GM18858 (cell line): ENCODE results near the gene KIF19.
"Not testable (repeated sequence)": the region's sequence is repeated elsewhere in the genome, so short reads cannot be mapped to it uniquely, and the experiment has no call there.

Experiments used
- ATAC-seq: cut with Tn5 transposase; IDR thresholded peaks from one replicate; pipeline ENCODE4 v1.9.1; 2021; ENCODE audit not compliant: unreplicated experiment

The KIF19 gene, protein sequence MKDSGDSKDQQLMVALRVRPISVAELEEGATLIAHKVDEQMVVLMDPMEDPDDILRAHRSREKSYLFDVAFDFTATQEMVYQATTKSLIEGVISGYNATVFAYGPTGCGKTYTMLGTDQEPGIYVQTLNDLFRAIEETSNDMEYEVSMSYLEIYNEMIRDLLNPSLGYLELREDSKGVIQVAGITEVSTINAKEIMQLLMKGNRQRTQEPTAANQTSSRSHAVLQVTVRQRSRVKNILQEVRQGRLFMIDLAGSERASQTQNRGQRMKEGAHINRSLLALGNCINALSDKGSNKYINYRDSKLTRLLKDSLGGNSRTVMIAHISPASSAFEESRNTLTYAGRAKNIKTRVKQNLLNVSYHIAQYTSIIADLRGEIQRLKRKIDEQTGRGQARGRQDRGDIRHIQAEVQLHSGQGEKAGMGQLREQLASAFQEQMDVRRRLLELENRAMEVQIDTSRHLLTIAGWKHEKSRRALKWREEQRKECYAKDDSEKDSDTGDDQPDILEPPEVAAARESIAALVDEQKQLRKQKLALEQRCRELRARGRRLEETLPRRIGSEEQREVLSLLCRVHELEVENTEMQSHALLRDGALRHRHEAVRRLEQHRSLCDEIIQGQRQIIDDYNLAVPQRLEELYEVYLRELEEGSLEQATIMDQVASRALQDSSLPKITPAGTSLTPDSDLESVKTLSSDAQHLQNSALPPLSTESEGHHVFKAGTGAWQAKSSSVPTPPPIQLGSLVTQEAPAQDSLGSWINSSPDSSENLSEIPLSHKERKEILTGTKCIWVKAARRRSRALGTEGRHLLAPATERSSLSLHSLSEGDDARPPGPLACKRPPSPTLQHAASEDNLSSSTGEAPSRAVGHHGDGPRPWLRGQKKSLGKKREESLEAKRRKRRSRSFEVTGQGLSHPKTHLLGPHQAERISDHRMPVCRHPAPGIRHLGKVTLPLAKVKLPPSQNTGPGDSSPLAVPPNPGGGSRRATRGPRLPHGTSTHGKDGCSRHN

DNA sequence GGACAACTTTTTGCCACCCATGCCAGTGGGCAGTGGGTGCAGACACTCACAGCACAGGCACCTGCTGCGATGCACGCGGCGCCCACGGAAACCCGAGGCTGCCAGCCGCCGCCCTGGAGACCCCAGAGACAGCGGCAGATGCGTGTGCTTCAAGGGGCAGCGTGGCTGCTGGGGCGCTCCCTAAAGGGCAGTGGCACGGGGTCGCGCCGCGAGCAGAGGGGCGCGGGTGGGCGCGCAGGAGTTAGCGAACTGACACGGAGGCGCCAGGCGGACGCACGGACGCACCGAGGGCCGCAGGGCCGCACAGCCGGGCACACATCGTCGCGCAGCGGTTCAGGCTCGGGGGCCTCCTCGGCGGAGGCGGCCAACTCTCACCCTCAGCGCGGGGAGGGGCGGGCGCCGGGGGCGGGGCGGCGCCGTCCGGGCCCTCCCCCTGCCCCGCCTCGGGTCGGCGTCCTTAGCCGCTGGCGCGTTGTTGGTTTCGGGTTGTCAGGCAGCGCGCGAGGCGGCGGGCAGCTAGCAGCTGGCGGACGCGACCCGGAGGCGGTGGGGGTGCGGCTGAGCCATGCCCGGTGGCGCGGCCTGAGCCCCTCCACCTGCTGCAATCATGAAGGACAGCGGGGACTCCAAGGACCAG is at the start of gene KIF19:
KIF19 (plus strand) TSS at position 484 of the 637 bp plus-strand sequence; CDS start at position 608, 124 bp downstream.
- no peak for ATAC-seq

DNA sequence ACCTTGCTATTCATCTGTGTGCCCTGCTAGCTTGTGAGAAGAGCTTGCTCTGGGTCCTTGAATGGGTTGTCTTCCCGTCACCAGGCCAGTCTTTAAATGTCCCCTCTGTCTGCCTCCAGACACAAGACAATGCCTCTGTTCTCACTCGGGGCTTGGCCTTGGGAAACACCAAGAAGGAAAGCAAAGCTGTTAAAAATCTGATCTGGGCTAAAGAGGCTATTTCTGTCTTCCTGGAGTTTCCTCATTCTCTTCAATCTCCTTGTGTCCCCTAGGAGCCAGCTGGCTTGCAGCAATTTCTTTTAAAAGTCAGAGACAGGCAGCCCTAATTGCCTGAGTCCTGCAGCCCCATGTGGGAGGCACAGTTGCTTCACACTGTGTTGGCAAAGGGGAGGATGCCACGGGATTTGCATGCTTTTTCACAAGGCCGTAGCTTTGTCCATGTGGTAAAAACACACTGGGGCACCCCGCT is 49.5 kb upstream of the KIF19 start:
- ATAC-seq: no peak

DNA sequence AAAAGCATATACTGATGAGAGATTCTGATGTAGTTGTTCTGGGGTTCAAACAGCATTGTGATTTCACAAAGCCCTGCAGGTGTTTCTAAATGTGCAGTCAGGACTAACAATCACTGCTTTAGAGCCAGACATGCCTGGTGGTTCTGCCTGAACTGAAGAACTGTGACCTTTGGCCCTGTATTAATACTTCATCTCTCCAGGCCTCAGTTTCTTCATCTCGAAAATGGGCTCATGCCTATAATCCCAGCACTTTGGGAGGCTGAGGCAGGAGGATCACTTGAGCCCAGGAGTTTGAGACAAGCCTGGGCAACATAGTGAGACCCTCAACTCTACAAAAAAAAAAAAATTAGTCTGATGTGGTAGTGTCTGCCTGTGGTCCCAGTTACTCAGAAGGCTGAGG is 48.1 kb upstream of the KIF19 start:
- no peak for ATAC-seq

DNA sequence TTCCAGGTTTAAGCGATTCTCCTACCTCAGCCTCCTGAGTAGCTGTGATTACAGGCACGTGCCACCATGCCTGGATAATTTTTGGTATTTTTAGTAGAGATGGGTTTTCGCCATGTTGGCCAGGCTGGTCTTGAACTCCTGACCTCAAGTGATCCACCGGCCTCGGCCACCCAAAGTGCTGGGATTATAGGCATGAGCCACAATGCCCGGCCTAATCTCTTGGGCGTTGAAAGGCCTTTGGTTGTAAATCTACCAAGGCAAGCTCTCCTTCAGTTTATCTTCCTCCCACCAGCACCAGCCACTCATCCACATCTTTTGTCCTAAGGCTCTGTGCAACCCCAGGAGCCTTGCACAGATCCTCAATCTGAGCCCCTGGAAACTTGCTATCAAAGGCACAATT is 46.4 kb upstream of the KIF19 start:
- not testable (repeated sequence) for ATAC-seq

DNA sequence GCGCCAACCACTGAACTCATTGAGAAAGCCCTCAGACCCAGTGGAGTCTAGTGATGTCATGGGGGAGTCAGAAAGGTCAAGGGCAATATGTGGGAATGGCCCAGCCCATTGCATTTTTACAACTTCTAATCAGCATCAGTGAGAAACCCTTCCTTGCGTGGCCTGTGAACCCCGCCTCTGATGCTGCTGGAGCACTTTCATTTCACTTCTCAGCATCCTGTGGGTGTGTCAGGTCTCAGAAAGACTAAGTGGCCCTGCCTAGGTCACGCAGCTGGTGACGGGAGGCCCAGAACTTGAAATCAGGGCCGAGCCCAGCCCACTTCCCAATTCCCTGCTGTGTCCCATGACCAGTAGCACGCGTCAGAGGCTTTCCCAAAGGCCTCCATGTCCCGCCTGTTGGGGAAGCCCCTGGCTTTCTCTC is 45.9 kb upstream of the KIF19 start:
- no peak for ATAC-seq

DNA sequence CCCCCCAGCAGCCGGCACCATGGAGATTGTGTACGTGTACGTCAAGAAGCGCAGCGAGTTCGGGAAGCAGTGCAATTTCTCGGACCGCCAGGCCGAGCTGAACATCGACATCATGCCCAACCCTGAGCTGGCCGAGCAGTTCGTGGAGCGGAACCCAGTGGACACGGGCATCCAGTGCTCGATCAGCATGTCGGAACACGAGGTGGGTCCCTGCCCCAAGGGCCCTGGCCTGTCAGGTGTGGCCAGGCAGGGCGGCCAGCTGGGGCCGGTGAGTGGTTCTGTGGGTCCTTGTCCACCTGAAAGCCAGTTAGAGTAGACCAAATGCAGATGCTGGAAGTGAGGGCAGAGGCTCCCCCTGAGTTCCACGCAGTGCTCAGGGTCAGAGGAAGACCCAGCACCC is 44.2 kb upstream of the KIF19 start:
- no peak for ATAC-seq

DNA sequence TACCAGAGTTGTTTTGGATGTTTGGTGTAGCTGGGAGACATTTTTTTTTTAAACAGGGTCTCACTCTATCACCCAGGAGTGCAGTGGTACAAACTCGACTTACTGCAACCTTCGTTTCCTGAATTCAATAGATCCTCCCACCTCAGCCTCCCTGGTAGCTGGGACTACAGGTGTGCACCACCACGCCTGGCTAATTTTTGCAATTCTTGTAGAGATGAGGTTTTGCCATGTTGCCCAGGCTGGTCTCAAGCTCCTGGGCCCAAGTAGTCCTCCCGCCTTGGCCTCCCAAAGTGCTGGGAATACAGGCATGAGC is 43.8 kb upstream of the KIF19 start:
- not testable (repeated sequence) for ATAC-seq

DNA sequence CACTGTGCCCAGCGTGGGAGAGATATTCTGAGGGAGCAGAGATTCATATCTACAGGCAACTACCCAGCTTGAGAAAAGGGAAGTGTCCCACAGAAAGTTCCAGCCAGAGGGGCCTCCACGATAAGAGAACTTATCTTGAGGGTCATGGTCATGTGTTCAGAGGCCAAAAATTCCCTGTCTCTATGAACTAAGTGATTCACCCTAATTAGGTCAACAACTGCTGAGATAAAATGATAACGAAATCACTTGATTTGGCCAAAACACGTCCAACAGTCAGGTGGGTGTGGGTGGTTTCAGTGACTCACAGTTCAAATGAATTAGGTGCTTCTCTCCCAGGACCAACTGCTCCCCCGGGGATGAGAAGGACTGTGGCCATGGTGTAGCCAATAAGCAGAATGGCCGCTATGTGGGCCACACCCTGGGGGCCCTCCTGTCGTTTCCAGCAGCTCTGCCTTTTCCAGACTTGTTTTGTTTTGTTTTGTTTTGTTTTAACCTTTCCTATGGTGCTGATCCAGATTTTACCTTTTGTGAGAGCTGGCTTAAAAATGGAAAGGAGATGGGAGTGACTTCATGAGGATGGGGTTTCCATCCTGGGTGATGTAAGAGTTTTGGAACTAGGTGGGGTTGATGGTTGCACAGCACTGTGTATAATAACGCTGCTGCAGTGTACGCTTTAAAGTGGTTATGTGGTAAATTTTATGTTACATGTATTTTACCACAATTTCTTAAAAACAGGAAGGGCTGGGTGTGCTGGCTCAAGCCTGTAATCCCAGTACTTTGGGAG is 43.2 kb upstream of the KIF19 start:
- no peak for ATAC-seq

DNA sequence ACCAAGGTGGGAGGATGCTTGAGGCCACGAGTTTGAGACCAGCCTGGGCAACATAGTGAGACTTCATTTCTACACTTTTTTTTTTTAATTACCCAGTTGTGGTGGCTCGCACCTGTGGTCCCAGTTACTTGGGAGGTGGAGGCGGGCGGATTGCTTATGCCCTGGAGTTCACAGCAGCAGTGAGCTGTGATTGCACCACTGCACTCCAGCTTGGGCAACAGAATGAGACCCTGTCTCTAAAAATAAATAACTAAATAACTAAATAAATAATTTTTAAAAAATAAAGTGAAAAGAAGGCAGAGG is 42.7 kb upstream of the KIF19 start:
- ATAC-seq: no peak

DNA sequence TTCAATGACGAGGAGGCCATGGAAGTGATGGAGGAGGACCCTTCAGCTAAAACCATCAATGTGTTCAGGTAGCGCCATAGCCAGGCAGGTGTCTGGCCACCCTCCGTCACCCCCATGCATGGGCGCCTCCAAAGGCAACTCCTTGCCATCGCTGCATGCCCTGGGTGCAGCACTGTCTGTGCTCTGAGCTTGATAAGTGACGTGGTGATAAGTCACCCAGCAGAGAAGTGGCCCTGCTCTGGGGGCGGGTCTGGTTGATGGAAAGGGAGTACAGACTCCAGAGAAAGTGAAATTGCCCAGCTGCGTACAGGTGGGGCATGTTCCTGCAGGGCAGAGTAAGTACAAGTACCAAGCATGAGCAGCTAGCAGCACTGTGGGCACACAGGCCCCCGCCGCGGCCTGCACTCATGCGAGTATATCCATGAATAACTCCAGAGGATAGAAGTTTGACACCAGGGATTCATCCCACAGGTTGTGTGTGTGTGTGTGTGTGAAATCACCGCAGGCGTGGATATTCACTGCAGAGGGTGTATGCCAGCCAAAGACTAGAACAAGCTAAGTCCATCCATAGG is 38.9 kb upstream of the KIF19 start:
- no peak for ATAC-seq

DNA sequence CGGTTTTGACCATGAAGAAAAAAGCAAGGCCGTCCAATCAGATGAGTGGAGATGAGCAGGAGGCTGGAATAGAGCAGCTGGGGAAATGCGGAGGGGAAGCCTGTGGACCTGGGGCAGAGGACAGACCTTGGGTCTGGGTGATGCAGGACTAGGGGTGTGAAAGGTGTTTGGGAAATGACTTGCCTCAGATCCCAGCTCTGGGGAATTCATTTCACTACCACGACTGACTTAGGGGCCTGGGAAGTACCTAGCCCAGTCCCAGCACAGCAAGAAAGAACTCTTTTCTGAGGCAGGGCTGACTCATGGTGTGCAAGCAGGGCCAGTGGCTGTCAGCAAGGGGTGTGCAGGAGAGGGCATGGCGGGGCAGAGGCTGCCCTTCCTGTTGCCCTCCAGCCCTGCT is 37.2 kb upstream of the KIF19 start:
- ATAC-seq: peak; percentile 65

DNA sequence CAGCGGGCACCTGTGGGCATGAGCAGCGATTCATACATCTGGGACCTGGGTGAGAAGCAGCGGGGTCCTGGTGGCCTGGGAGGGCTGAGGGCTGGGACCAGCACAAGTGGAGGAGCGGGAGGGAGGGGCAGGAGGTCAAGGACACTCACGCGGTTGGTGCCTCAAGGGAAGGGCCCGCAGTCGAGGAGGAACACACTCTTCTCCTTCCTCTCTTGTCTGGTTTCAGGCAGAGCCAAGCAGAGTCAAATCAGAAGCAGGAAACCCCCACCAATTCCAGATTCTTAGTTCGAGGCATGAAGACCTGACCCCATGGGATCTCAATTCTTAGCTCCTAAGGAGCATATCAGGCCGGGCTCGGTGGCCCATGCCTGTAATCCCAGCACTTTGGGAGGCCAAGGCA is 36.3 kb upstream of the KIF19 start:
- ATAC-seq: no peak

DNA sequence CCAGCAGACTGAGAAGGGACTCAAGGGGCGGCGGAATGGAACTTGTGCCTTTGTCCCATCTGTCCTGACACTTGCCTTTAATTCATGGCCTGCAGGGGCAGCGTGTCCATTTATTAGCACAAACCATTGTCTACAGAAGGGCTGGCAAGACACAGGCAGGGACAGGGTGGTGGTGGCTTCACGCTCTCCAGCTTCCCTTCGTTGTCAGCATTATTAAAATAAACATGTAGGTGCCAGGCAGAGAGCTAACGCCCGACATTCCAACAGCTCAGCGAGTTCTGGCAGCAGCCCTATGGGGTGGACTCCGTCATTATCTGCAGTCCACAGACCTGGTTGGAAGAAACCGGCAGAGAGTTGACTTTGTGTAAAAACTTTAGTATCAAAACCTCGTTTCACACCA is 35.7 kb upstream of the KIF19 start:
- no peak for ATAC-seq

DNA sequence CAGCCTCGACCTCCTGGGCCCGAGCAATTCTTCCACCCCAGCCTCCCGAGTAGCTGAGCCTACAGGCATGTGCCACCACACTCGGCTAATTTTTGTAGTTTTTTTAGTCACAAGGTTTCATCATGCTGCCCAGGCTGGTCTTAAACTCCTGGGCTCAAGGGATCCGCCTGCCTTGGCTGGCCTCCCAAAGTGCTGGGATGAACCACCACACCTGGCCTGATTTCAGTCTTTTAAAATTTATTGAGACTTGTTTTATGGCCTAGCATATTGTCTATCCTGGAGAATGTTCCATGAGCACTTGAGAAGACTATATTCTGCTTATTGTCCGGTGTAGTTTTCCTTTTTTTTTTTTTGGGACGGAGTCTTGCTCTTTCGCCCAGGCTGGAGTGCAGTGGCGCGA is 33.5 kb upstream of the KIF19 start:
- no peak for ATAC-seq

DNA sequence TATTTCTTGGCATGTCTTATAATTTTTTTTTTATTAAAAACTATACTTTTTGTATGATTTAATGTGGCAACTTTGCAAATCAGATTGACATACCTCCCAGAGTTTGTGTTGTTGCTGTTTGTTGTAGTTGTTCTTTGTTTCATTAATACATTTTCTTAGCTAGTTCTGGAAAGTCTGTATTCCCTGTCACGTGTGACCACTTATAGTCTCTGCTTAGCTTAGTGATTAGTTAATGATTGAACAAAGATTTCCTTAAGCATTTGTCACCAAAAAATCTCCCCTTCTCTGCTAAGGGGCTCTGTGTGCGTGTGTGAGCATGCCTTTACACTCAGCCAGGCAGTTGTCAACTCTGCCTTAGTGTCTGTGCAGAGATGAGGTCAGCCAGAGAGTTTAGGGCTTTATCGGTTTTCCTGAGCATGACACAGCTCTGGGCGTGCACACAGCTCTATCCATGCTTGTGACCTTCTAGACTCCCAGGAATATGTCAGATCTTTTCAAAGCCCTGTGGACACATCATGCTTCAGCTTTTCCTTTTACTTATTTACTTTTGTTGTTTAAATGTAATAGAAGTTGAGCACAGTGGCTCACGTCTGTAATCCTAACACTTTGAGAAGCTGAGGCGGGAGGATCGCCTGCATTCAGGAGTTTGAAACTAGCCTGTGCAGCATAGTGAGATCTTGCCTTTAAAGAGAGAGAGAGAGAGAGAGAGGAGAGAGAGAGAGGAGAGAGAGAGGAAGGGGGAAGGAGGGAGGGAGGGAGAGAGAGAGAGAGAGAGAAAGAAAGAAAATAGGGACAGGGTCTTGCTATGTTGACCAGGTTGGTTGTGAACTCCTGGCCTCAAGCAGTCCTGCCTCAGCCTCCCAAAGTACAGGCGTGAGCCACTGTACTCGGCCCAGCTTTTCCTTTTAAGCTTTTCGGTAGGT is 30.1 kb upstream of the KIF19 start:
- ATAC-seq: no peak

DNA sequence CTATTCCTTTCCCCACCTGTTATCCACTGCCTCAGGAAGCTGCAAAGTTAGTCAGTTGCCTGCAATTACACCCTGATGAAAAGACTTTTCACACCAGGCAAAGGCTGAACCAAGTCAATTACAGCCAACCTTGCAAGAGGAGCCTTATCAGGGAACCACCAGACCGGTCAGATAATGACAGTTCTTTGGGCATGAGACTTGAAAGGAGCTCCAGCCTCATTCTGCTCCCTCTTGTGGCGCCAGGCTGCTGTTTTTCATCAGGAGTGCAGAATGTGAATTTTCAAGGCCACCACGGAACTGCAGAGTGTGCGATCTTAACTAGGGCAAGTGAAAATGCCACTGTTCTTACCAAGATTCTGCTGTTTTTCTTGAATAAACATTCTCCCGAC is 29.5 kb upstream of the KIF19 start:
- ATAC-seq: no peak

DNA sequence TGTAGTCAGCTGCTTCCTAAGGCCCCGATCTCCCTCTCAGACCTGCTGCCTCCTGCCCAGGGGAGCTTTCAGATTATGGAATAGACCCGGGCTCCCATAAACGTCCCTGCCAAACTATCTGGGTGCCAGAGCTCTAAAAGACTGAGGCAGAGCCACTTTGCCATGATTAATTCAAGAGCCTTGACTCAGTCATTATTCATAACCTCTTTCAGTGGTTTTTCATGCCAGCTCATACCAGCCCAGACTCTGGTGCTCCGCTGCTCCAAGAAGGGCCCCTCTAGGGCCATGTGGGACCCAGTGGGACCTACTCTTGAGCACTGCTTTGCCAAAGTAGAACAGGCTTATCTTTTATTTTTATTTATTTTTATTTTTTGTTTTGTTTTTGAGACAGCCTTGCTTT is 28.1 kb upstream of the KIF19 start:
- no peak for ATAC-seq

DNA sequence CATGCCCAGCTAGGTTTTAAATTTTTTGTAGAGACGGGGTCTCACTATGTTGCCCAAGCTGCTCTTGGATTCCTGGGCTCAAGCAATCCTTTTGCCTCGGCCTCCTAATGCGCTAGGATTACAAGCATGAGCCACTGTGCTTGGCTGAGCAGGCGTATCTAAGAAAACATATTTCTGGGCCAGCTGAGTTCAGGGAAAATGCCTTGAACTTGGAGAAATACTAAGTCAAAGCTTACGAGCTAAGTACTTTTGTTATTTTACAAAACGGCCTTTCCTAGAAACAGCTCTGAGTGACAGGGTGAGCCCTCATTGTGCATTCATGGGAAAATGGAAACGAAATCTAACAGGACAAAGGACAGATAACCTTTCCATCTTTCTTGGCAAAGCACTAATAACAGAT is 27.2 kb upstream of the KIF19 start:
- ATAC-seq: no peak

DNA sequence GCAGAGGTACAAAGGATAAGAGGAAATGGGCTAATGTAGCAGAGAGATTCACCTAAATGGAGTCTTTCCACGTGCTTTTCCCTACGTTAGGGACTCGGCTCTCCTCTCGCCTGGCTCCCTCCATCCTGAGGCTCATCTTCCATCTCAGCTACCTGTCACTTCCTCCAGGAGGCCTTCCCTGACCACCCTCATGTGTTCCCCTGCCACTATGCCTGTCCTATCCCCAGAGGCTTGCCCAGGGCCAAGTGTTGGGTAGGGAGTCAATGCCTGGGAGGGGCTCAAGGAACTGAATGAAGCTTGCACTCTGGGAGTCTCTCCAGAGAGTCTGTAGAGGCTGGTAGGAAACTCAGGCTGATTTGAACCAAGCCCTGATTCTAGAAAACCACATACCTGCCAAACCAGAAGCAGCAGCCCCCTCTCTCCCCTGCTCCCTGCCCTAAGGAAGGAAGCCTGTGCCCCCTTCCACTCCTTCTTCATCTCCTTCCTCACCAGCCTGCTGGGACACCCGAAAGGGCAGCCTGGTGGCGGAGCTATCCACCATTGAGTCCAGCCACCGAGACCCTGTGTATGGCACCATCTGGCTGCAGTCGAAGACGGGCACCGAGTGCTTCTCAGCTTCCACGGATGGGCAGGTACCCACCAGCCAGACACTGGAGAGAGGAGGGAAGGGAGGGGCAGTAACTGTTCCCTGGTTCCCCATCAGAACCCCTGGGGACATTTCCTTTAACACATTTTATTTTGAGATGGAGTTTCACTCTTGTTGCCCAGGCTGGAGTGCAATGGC is 26.6 kb upstream of the KIF19 start:
- no peak for ATAC-seq
